Measurements from ENCODE around the gene NMU.
A peak's percentile ranks its signal among the peaks of the same experiment; 100 is the strongest.
"Not testable (repeated sequence)": the region's sequence is repeated elsewhere in the genome, so short reads cannot be mapped to it uniquely, and the experiment has no call there.

Gene NMU

DNA sequence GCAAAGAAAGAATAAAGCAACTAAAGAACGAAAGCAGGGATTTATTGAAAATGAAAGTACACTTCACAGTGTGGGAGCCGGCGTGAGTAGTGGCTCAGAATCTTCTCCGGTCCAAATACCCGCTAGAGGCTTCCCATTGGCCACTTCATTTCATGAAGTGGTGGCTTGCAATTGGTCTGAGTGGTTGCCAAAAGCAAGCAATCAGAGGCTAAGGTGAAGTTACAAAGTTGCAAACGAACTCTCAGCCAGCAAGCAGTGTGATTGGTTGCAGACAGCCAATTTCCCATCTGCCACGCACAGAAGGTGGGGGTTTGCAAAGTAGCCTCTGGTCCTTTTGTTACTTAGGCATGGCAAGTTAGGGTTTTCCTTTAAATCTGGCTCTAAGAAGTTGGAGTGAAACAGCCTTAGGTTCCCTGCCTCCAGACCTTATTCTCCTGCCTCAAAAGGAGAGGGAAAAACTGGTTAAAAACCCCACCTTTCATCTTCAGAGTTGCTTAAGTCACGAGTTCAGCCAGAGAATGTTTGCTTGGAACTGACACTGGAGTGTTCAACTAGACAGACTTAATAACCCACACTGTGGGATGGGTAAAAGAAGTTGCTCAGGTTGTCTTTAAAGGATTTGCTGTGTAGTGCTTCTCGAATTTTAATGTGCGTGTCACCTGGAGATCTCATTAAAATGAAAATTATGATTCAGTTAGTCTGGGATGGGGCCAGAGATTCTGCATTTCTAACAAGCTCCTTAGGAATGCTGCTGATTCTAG, 82.5 kb downstream of the NMU start:
- DNase-seq, result peak; percentile 56

DNA sequence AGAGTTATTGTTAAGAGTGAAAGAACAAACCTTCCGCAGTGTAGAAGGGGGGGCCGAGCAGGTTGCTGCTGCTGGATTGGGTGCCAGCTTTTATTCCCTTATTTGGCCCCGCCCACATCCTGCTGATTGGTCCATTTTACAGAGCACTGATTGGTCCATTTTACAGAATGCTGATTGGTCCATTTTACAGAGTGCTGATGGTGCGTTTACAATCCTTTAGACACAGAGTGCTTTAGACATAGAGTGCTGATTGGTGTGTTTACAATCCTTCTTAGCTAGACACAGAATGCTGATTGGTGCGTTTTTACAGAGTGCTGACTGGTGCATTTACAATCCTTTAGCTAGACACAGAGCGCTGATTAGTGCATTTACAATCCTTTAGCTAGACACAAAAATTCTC, 84.1 kb downstream of the NMU start:
- not testable (repeated sequence) for DNase-seq

DNA sequence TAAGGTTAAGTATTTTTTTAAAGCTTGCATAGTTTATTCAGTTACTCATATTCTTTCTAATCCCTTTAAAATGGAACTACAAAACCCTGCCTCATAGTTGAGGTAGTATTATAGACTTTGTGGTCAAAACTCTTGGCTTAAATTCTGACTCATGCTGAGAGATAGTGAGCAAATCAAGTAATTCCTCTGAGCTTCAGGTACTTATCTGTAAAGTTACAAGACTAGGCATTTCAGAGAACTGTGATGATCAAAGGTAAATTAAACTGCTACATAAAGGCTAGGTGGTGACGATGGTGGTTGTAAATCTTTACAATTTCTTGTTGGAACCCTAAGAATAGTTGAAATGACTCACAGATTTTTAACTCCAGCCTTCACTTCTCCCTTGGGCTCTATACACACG, 86.2 kb downstream of the NMU start:
- DNase-seq, result peak; percentile 91

DNA sequence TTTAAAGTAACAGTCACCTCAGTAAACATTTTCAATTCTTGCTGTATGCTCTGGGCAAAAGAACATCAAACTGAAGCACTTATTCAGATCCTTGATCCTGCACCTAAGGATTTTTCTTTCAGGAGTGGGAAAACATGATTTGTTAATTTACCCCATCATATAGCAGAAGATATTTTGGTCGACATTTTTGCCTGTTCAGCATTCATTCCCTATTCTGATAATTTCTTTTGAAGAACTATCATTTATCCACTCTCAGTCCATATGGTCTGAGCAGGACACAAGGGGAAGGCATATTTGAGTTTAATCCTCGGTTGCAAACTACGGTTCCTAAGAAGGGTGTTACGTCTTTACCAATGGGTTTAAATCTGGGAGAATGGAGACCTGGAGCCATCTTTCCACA, 88.2 kb downstream of the NMU start:
- no peak for DNase-seq

DNA sequence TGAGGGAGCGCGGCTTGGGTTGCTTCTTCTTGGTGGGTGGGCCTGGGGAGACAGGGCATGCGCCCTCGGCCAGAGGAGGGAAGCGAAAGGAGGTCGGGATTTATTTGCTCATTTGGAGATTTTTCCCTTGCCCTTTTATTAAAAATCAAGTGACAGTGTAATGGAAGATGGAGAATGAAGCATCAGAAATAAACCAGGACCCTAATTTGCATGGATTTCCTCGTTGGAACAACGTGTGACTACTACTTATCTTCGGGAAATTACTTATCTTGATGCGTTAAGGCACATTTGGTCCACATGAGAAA, 88.7 kb downstream of the NMU start:
- DNase-seq, result no peak

DNA sequence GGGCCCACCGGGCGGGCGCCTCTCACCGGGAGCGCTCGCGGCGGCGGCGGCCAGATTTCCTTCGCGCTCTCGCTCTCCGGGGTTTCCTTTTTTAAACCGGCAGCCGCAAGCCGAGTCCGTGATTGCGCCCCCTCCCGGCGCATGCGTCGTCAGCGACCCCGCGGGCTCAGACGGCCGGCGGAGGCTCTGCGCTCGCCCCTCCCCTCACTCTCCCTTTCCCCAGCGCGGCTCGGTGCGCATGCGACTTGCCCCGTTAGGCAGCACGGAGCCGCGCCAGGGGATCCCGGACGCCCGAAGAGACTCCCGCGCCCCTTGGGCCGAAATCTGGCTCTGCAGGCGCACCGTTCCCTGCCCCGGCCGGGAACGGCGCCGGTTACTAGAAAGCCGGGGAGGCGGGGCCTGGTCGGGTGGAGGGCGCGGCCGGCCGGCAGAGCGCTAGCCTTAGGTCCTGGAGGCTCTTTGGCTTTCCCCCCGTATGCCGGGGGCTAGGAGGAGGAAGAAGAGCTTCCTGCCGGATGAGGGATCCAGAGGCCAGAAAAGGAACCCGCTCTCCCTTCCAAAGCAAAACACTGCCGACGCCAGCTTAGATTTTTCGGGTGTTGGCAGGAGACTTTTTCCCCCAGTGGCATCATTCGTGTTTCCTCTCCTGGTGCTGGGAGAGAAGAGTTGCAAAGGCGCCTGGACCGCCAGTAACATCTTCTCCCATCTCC, 89.2 kb downstream of the NMU start, which contains the start of gene CLOCK:
CLOCK (minus strand) TSS at position 154 of the 710 bp plus-strand sequence. CDS start 64,124 bp downstream, outside the sequence.
- DNase-seq, result peak; percentile 91

DNA sequence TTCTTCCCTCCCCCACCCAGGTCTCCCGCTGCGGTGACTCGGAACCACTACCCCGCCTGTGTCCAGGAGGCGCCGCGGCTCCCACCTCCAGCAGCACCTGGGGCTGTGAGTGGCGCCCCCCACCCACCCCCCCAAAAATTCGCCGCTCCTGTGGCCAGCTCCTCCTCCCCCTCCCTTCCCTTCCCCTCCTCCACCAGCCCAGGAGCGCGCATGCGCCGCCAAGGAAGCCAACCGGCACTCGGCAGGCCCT, 89.7 kb downstream of the NMU start:
- DNase-seq, result no peak

DNA sequence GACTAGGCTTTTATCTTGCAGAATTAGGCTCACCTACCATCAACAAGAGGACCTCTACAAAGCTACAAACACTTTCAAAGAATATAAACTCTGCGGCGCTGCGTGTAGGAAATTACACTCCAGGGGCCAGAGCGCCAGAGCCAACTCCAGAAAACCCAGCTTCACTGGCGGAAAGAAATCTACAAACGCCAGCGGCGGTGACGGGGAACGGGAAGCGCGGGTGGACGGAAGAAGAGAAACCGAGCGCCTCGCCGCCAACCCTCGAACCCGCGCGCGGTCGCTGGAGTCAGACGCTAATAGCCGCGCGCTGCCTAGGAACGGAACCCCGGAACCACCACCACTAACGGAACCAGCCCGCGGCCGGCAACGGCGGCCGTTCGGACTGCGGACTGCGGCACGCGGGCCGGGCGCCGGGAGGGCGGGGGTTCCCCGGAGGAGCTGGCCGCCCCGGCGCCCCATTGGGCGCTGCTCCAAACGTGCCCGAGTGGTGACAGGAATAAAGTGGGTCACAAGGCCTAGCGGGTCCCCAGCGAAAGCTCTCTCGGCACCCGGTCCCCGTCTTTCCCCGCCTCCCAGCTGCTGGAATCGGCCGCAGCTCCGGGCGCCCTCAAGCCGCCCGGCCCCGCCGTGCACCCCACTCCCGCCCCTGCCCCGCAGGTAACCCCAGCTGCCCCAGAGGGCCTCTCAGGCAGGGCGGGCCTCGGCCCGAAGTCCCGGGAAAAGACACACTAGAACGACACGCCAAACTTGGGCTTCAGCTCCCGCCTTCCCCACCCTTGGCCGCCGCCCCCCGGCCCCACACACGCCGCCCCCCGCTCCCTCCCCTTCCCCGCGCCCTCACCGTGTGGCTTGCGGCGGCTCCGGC, 90.2 kb downstream of the NMU start:
- DNase-seq, result peak; percentile 75

Data from fibroblast of skin of right biceps (primary cell).